Activated naive CD4-positive, alpha-beta T cell treated with anti-CD3 and anti-CD28 coated beads for 36 hours (primary cell): ENCODE measurements around the gene EHMT1. TPM values are rescaled to one million over a fixed set of nuclear protein-coding genes. Genes with fewer than 3 reads are reported as not detected.

ENCODE experiments used
- CTCF ChIA-PET: fragments of 350-600 bp; sonication (Branson Sonifier 250); formaldehyde crosslinking; loops from one replicate; lab custom pipeline; 2021; ENCODE audit warnings: antibody characterized with exemption; lab: Charles Lee
- DNase-seq: peaks from one replicate; pipeline ENCODE4 v3.0.0-alpha.2; 2020
- H3K27ac Mint-ChIP-seq: one replicate; pipeline ENCODE4 v1.8.0; 2021; ENCODE audit warnings: mild to moderate bottlenecking, mixed read lengths
- H3K27me3 Mint-ChIP-seq: one replicate; pipeline ENCODE4 v1.8.0; 2021; ENCODE audit warnings: low read depth, mixed read lengths
- H3K36me3 Mint-ChIP-seq: one replicate; pipeline ENCODE4 v1.8.0; 2021; ENCODE audit warnings: low read depth, mixed read lengths
- H3K4me1 Mint-ChIP-seq: one replicate; pipeline ENCODE4 v1.8.0; 2021; ENCODE audit warnings: low read depth, mixed read lengths
- H3K4me3 Mint-ChIP-seq: one replicate; pipeline ENCODE4 v1.8.0; 2021; ENCODE audit warnings: mild to moderate bottlenecking, moderate library complexity, mixed read lengths
- H3K9me3 Mint-ChIP-seq: one replicate; pipeline ENCODE4 v1.8.0; 2021; ENCODE audit warnings: mixed read lengths
- intact Hi-C: fragments of 100-400 bp; cut with micrococcal nuclease; formaldehyde crosslinking; loops from one replicate; pipeline ENCODE4 v1.15.1; 2023
- total RNA-seq, 2 experiments: library from RNA; stranded (reverse); gene quantifications; one replicate each; pipeline ENCODE4 v1.2.3, GENCODE V29; 2021

EHMT1 gene
- total RNA-seq, 2 experiments from 2014 or later: 57.9 to 59.0 TPM

- intact Hi-C loops: no loop called here
- no peaks in the 10 kb centered on the region for H3K27me3 Mint-ChIP-seq
- H3K4me3 Mint-ChIP-seq: no peak overlapping the region
- DNase-seq: no peak
- no peaks in the 10 kb centered on the region for H3K4me1 Mint-ChIP-seq
- CTCF ChIA-PET: no interaction called here
- no peaks in the 10 kb centered on the region for H3K9me3 Mint-ChIP-seq
- H3K36me3 Mint-ChIP-seq: peaks cover 15% of the 10 kb centered on the region
- H3K27ac Mint-ChIP-seq: no peak overlapping the region
Observed at GRCh38 chr9:137829260-137829996, 210.6 kb downstream of the EHMT1 start.

DNA sequence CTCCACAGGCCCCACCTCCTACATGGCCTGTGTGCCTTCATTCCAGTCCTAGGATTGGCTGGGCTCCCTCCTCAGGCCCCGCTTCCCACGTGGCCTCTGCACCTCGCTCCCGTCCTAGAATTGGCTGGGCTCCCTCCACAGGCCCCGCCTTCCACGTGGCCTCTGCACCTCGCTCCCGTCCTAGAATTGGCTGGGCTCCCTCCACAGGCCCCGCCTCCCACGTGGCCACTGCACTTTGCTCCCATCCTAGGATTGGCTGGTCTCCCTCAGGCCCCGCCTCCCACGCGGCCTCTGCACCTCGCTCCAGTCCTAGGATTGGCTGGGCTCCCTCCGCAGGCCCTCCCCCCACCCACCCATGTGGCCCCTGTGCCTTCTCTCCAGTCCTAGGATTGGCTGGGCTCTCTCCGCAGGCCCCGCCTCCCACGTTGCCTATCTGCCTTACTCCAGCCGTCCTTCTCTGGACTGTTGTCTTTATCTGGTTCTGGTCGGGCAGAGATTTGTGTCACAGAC is 213.4 kb downstream of the EHMT1 start:
- CTCF ChIA-PET: no interaction called here
- no peaks in the 10 kb centered on the region for H3K27me3 Mint-ChIP-seq
- H3K4me3 Mint-ChIP-seq: no peak overlapping the region
- no peak for DNase-seq
- intact Hi-C loops: no loop called here
- no peaks in the 10 kb centered on the region for H3K4me1 Mint-ChIP-seq
- no peaks in the 10 kb centered on the region for H3K9me3 Mint-ChIP-seq
- peaks cover 9% of the 10 kb centered on the region for H3K36me3 Mint-ChIP-seq
- no peak overlapping the region for H3K27ac Mint-ChIP-seq

GRCh38 chr9:137832830-137833590 is 214.2 kb downstream of the EHMT1 start:
- no peaks in the 10 kb centered on the region for H3K27me3 Mint-ChIP-seq
- no peaks in the 10 kb centered on the region for H3K9me3 Mint-ChIP-seq
- H3K36me3 Mint-ChIP-seq: peaks cover 9% of the 10 kb centered on the region
- CTCF ChIA-PET: no interaction called here
- intact Hi-C loops: no loop called here
- H3K4me1 Mint-ChIP-seq: no peaks in the 10 kb centered on the region
- no peak for DNase-seq
- no peak overlapping the region for H3K27ac Mint-ChIP-seq
- no peak overlapping the region for H3K4me3 Mint-ChIP-seq

DNA sequence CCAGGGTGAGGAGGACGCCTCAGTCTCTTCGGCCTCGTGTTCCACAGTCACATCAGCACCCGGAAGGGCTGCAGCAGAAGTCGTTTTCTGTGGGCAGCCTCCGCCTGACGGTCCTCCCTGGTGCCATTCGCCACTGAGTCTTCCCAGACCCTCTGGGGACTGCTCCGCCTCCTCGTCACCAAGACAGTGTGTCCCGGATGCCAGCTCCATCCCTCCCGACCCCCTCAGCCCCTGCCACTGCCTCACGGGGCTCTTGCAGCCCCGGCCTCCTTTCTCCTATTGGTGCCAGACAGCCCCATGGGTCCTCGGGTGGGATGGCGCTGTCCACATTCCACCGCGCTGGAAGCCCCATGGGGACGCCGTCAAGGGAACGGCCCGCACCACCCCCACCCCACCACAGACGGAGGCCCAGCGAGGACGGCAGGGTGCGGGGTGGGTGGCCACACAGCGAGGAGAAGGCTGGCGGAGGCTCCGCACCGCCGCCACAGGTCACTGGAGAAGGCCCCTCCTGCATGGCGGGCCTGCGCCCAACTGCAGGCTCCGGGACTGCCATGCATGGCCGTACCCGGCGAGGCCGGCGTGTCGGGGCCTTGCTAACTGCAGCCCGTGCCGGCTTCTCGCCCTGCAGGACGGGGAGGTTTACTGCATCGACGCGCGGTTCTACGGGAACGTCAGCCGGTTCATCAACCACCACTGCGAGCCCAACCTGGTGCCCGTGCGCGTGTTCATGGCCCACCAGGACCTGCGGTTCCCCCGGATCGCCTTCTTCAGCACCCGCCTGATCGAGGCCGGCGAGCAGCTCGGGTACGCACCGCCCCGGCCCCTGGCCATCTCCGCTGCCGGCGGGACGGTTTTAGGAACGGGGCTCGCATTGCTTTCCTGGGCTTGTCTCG is 215.2 kb downstream of the EHMT1 start:
- CTCF ChIA-PET: no interaction called here
- Mint-ChIP-seq H3K36me3 (peaks cover 9% of the 10 kb centered on the region), H3K9me3 (no peaks in the 10 kb centered on the region), H3K4me1 (no peaks in the 10 kb centered on the region), H3K27ac (no peak overlapping the region), H3K4me3 (no peak overlapping the region), H3K27me3 (no peaks in the 10 kb centered on the region)
- intact Hi-C loops: no loop called here
- DNase-seq: no peak

DNA sequence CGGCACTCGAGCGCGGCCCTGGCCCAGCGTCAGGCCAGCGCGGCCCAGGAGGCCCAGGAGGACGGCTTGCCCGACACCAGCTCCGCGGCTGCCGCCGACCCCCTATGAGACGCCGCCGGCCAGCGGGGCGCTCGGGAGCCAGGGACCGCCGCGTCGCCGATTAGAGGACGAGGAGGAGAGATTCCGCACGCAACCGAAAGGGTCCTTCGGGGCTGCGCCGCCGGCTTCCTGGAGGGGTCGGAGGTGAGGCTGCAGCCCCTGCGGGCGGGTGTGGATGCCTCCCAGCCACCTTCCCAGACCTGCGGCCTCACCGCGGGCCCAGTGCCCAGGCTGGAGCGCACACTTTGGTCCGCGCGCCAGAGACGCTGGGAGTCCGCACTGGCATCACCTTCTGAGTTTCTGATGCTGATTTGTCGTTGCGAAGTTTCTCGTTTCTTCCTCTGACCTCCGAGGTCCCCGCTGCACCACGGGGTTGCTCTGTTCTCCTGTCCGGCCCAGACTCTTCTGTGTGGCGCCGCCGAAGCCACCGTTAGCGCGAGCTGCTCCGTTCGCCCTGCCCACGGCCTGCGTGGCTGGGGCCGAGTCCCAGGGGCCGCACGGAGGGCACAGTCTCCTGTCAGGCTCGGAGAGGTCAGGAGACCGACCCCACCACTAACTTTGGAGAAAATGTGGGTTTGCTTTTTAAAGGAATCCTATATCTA is 216.2 kb downstream of the EHMT1 start:
- Mint-ChIP-seq H3K9me3 (no peaks in the 10 kb centered on the region), H3K36me3 (peaks cover 9% of the 10 kb centered on the region), H3K27ac (no peak overlapping the region), H3K27me3 (no peaks in the 10 kb centered on the region), H3K4me3 (no peak overlapping the region), H3K4me1 (no peaks in the 10 kb centered on the region)
- CTCF ChIA-PET: no interaction called here
- no peak for DNase-seq
- intact Hi-C loops: no loop called here

DNA sequence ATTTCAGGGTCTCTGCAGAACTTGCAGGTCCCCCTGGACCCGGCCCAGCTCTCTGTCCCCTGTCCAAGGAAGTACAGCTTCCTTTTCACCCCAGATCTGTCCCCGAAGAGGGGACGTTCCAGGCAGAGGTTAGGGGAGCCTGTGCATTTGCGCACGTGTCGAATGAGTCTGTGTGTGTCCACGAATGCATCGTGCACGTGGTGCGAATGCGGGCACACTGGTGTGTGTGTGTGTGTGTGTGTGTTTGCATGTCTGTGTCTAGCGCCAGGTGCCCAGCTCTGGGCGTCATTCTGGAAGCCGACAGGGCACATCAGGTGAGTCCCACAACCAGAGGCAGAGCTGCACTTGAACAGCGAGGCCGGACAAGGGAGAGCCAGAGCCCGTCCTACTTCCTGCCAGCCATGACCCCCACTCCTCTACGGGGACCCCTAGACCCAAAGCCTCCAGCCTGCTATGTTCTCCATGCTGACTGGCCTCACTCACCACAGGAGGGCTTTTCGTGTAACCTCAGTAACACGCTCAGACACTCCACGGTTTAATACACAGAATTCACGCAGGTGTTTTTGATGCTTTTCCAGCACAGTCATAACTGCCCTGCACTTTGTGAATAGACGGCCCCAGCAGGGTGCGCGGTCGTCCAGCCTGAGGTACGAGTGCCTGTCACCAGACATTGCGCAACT is 217.5 kb downstream of the EHMT1 start:
- no peak for DNase-seq
- no peaks in the 10 kb centered on the region for H3K27me3 Mint-ChIP-seq
- H3K9me3 Mint-ChIP-seq: no peaks in the 10 kb centered on the region
- H3K27ac Mint-ChIP-seq: no peak overlapping the region
- H3K4me3 Mint-ChIP-seq: no peak overlapping the region
- H3K4me1 Mint-ChIP-seq: no peaks in the 10 kb centered on the region
- H3K36me3 Mint-ChIP-seq: peaks cover 7% of the 10 kb centered on the region
- CTCF ChIA-PET: no interaction called here
- intact Hi-C loops: no loop called here

- DNase-seq: no peak
- H3K36me3 Mint-ChIP-seq: peaks cover 4% of the 10 kb centered on the region
- H3K4me3 Mint-ChIP-seq: no peak overlapping the region
- no peaks in the 10 kb centered on the region for H3K4me1 Mint-ChIP-seq
- CTCF ChIA-PET: no interaction called here
- no peaks in the 10 kb centered on the region for H3K9me3 Mint-ChIP-seq
- H3K27ac Mint-ChIP-seq: no peak overlapping the region
- H3K27me3 Mint-ChIP-seq: no peaks in the 10 kb centered on the region
- intact Hi-C loops: no loop called here
Observed at GRCh38 chr9:137836831-137837241, 218.0 kb downstream of the EHMT1 start.

- no peaks in the 10 kb centered on the region for H3K27me3 Mint-ChIP-seq
- CTCF ChIA-PET: no interaction called here
- no peaks in the 10 kb centered on the region for H3K9me3 Mint-ChIP-seq
- DNase-seq: no peak
- no peak overlapping the region for H3K4me3 Mint-ChIP-seq
- no peak overlapping the region for H3K27ac Mint-ChIP-seq
- peaks cover 3% of the 10 kb centered on the region for H3K36me3 Mint-ChIP-seq
- intact Hi-C loops: no loop called here
- no peaks in the 10 kb centered on the region for H3K4me1 Mint-ChIP-seq
Observed at GRCh38 chr9:137837345-137838278, 218.8 kb downstream of the EHMT1 start.

- H3K27me3 Mint-ChIP-seq: no peaks in the 10 kb centered on the region
- no peak for DNase-seq
- no peak overlapping the region for H3K27ac Mint-ChIP-seq
- peaks cover 2% of the 10 kb centered on the region for H3K36me3 Mint-ChIP-seq
- no peaks in the 10 kb centered on the region for H3K4me1 Mint-ChIP-seq
- no peak overlapping the region for H3K4me3 Mint-ChIP-seq
- CTCF ChIA-PET: no interaction called here
- intact Hi-C loops: no loop called here
- no peaks in the 10 kb centered on the region for H3K9me3 Mint-ChIP-seq
Observed at GRCh38 chr9:137838576-137838975, 219.8 kb downstream of the EHMT1 start.

- Mint-ChIP-seq H3K4me3 (no peak overlapping the region), H3K27ac (no peak overlapping the region), H3K36me3 (no peaks in the 10 kb centered on the region), H3K4me1 (no peaks in the 10 kb centered on the region), H3K27me3 (no peaks in the 10 kb centered on the region), H3K9me3 (peaks cover 3% of the 10 kb centered on the region)
- intact Hi-C loops: no loop called here
- no peak for DNase-seq
- CTCF ChIA-PET: no interaction called here
Observed at GRCh38 chr9:137843355-137843754, 224.6 kb downstream of the EHMT1 start.
